Activated T-helper 1 cell treated with anti-CD3 and anti-CD28 coated beads, Interleukin-12 subunit alpha, Interleukin-12 subunit beta, Interleukin-2, Interleukin-4 antibody, amounts not matched to agents 30 ng/mL and 10 ng/mL and 1 ng/mL, durations not matched to agents 14 hours and 24 hours and 36 hours (primary cell): ENCODE measurements around the gene MBD3L1. TPM values are rescaled to one million over a fixed set of nuclear protein-coding genes. Genes with fewer than 3 reads are reported as not detected.

Experiments used
- DNase-seq: peaks from one replicate; pipeline ENCODE4 v3.0.0; 2021; ENCODE audit warnings: low spot score
- H3K27ac Mint-ChIP-seq: one replicate; pipeline ENCODE4 v1.8.0; 2021; ENCODE audit warnings: mild to moderate bottlenecking, mixed read lengths
- H3K27me3 Mint-ChIP-seq: one replicate; pipeline ENCODE4 v1.8.0; 2022; ENCODE audit warnings: mild to moderate bottlenecking, moderate library complexity, mixed read lengths; ENCODE audit not compliant: insufficient read depth
- H3K36me3 Mint-ChIP-seq: one replicate; pipeline ENCODE4 v1.8.0; 2021; ENCODE audit warnings: low read depth, mixed read lengths
- H3K4me1 Mint-ChIP-seq: one replicate; pipeline ENCODE4 v1.8.0; 2021; ENCODE audit warnings: low read depth, mixed read lengths
- H3K4me3 Mint-ChIP-seq: one replicate; pipeline ENCODE4 v1.8.0; 2021; ENCODE audit warnings: mild to moderate bottlenecking, moderate library complexity, mixed read lengths
- H3K9me3 Mint-ChIP-seq: one replicate; pipeline ENCODE4 v1.8.0; 2021; ENCODE audit warnings: mixed read lengths
- intact Hi-C: fragments of 100-400 bp; cut with micrococcal nuclease; formaldehyde crosslinking; loops from one replicate; pipeline ENCODE4 v1.15.1; 2024
- total RNA-seq: library from RNA; stranded (reverse); gene quantifications from 2 replicates; pipeline ENCODE4 v1.2.3, GENCODE V29; 2022

The MBD3L1 gene
- total RNA-seq, 1 donor from 2014 or later: not detected

- Mint-ChIP-seq H3K9me3 (peaks cover 5% of the 10 kb centered on the region), H3K4me3 (no peak overlapping the region), H3K4me1 (peaks cover 20% of the 10 kb centered on the region), H3K36me3 (no peaks in the 10 kb centered on the region), H3K27ac (no peak overlapping the region), H3K27me3 (peaks cover 2% of the 10 kb centered on the region)
- intact Hi-C loops: no loop called here
- DNase-seq: no peak
These were observed 3.3 kb downstream of the MBD3L1 start for GRCh38 chr19:8835446-8835845.

- Mint-ChIP-seq H3K27ac (no peak overlapping the region), H3K9me3 (peaks cover 5% of the 10 kb centered on the region), H3K36me3 (no peaks in the 10 kb centered on the region), H3K4me1 (peaks cover 20% of the 10 kb centered on the region), H3K27me3 (peaks cover 2% of the 10 kb centered on the region), H3K4me3 (no peak overlapping the region)
- no peak for DNase-seq
- intact Hi-C loops: no loop called here
These were observed 3.7 kb downstream of the MBD3L1 start for GRCh38 chr19:8835877-8836276.

GRCh38 chr19:8840708-8841107 is 8.5 kb downstream of the MBD3L1 start:
- no peak overlapping the region for H3K4me3 Mint-ChIP-seq
- no peak for DNase-seq
- no peaks in the 10 kb centered on the region for H3K4me1 Mint-ChIP-seq
- H3K27ac Mint-ChIP-seq: no peak overlapping the region
- peaks cover 3% of the 10 kb centered on the region for H3K27me3 Mint-ChIP-seq
- no peaks in the 10 kb centered on the region for H3K9me3 Mint-ChIP-seq
- intact Hi-C loops: no loop called here
- H3K36me3 Mint-ChIP-seq: no peaks in the 10 kb centered on the region

GRCh38 chr19:8846819-8847218 is 14.6 kb downstream of the MBD3L1 start:
- intact Hi-C loops: no loop called here
- Mint-ChIP-seq H3K4me3 (no peak overlapping the region), H3K27ac (no peak overlapping the region), H3K36me3 (no peaks in the 10 kb centered on the region), H3K4me1 (no peaks in the 10 kb centered on the region), H3K27me3 (peaks cover 1% of the 10 kb centered on the region), H3K9me3 (peaks cover 25% of the 10 kb centered on the region)
- no peak for DNase-seq

GRCh38 chr19:8849232-8849631 is 17.1 kb downstream of the MBD3L1 start:
- Mint-ChIP-seq H3K36me3 (no peaks in the 10 kb centered on the region), H3K27me3 (no peaks in the 10 kb centered on the region), H3K27ac (no peak overlapping the region), H3K9me3 (peaks cover 25% of the 10 kb centered on the region), H3K4me1 (no peaks in the 10 kb centered on the region), H3K4me3 (no peak overlapping the region)
- DNase-seq: no peak
- intact Hi-C loops: no loop called here

- no peaks in the 10 kb centered on the region for H3K27me3 Mint-ChIP-seq
- no peaks in the 10 kb centered on the region for H3K36me3 Mint-ChIP-seq
- H3K4me3 Mint-ChIP-seq: no peak overlapping the region
- peaks cover 25% of the 10 kb centered on the region for H3K9me3 Mint-ChIP-seq
- H3K4me1 Mint-ChIP-seq: no peaks in the 10 kb centered on the region
- intact Hi-C loops: no loop called here
- no peak for DNase-seq
- no peak overlapping the region for H3K27ac Mint-ChIP-seq
These were observed 18.3 kb downstream of the MBD3L1 start for GRCh38 chr19:8850488-8850887.

- H3K27ac Mint-ChIP-seq: no peak overlapping the region
- H3K9me3 Mint-ChIP-seq: no peaks in the 10 kb centered on the region
- no peaks in the 10 kb centered on the region for H3K4me1 Mint-ChIP-seq
- H3K4me3 Mint-ChIP-seq: no peak overlapping the region
- H3K36me3 Mint-ChIP-seq: no peaks in the 10 kb centered on the region
- no peak for DNase-seq
- intact Hi-C loops: no loop called here
- H3K27me3 Mint-ChIP-seq: no peaks in the 10 kb centered on the region
These were observed 26.1 kb downstream of the MBD3L1 start for GRCh38 chr19:8858260-8858659.

GRCh38 chr19:8866344-8866743 is 34.2 kb downstream of the MBD3L1 start:
- no peaks in the 10 kb centered on the region for H3K36me3 Mint-ChIP-seq
- intact Hi-C loops: no loop called here
- no peaks in the 10 kb centered on the region for H3K27me3 Mint-ChIP-seq
- no peaks in the 10 kb centered on the region for H3K4me1 Mint-ChIP-seq
- H3K9me3 Mint-ChIP-seq: peaks cover 13% of the 10 kb centered on the region
- no peak overlapping the region for H3K27ac Mint-ChIP-seq
- no peak overlapping the region for H3K4me3 Mint-ChIP-seq
- DNase-seq: no peak

GRCh38 chr19:8877854-8878705 is 45.9 kb downstream of the MBD3L1 start:
- peaks cover 30% of the 10 kb centered on the region for H3K9me3 Mint-ChIP-seq
- H3K27me3 Mint-ChIP-seq: no peaks in the 10 kb centered on the region
- DNase-seq: no peak
- no peak overlapping the region for H3K4me3 Mint-ChIP-seq
- no peak overlapping the region for H3K27ac Mint-ChIP-seq
- H3K36me3 Mint-ChIP-seq: no peaks in the 10 kb centered on the region
- intact Hi-C loops: no loop called here
- no peaks in the 10 kb centered on the region for H3K4me1 Mint-ChIP-seq

- Mint-ChIP-seq H3K9me3 (peaks cover 30% of the 10 kb centered on the region), H3K4me1 (no peaks in the 10 kb centered on the region), H3K4me3 (no peak overlapping the region), H3K27ac (no peak overlapping the region), H3K36me3 (no peaks in the 10 kb centered on the region), H3K27me3 (no peaks in the 10 kb centered on the region)
- intact Hi-C loops: no loop called here
- DNase-seq: no peak
These were observed 48.8 kb downstream of the MBD3L1 start for GRCh38 chr19:8880868-8881488.

- H3K36me3 Mint-ChIP-seq: no peaks in the 10 kb centered on the region
- H3K27ac Mint-ChIP-seq: no peak overlapping the region
- no peak overlapping the region for H3K4me3 Mint-ChIP-seq
These were observed 49.3 kb downstream of the MBD3L1 start for GRCh38 chr19:8881512-8881911.

GRCh38 chr19:8884416-8884815 is 52.2 kb downstream of the MBD3L1 start:
- intact Hi-C loops: no loop called here
- Mint-ChIP-seq H3K27me3 (no peaks in the 10 kb centered on the region), H3K4me1 (no peaks in the 10 kb centered on the region), H3K36me3 (no peaks in the 10 kb centered on the region), H3K4me3 (no peak overlapping the region), H3K9me3 (peaks cover 13% of the 10 kb centered on the region), H3K27ac (no peak overlapping the region)
- no peak for DNase-seq

More at GRCh38 chr19:8881512-8881911, 49.3 kb downstream of the MBD3L1 start:
- DNase-seq: no peak
- intact Hi-C loops: no loop called here
- no peaks in the 10 kb centered on the region for H3K4me1 Mint-ChIP-seq
- peaks cover 30% of the 10 kb centered on the region for H3K9me3 Mint-ChIP-seq
- H3K27me3 Mint-ChIP-seq: no peaks in the 10 kb centered on the region

- no peak for DNase-seq
- no peak overlapping the region for H3K4me3 Mint-ChIP-seq
- H3K36me3 Mint-ChIP-seq: no peaks in the 10 kb centered on the region
- H3K27me3 Mint-ChIP-seq: no peaks in the 10 kb centered on the region
- H3K4me1 Mint-ChIP-seq: no peaks in the 10 kb centered on the region
- intact Hi-C loops: no loop called here
- H3K9me3 Mint-ChIP-seq: peaks cover 3% of the 10 kb centered on the region
- H3K27ac Mint-ChIP-seq: no peak overlapping the region
These were observed 55.2 kb downstream of the MBD3L1 start for GRCh38 chr19:8887364-8887763.
